Cardiac septum (tissue), 1 donor: Measurements from ENCODE around the gene PAX9. TPM values are rescaled to one million over a fixed set of nuclear protein-coding genes. Genes with fewer than 3 reads are reported as not detected.

Experiments used
- DNase-seq: peaks from one replicate; pipeline ENCODE4 v3.0.0-alpha.2; 2020; ENCODE audit warnings: low spot score
- intact Hi-C: fragments of 100-400 bp; cut with DNase I; formaldehyde crosslinking; loops from one replicate; pipeline ENCODE4 v1.14.0; 2022
- total RNA-seq: library from RNA; stranded (reverse); fragmentation: NEBNext Ultra II Directional; extraction: Animal tissue kit (Norgen Biotek cat#: 25700); gene quantifications from one replicate; pipeline ENCODE4 v1.2.1, GENCODE V29; 2021
- donor health status: DM: no; HTN: no; CAD: no.

PAX9 gene
- total RNA-seq, 1 donor from 2014 or later = not detected

DNA sequence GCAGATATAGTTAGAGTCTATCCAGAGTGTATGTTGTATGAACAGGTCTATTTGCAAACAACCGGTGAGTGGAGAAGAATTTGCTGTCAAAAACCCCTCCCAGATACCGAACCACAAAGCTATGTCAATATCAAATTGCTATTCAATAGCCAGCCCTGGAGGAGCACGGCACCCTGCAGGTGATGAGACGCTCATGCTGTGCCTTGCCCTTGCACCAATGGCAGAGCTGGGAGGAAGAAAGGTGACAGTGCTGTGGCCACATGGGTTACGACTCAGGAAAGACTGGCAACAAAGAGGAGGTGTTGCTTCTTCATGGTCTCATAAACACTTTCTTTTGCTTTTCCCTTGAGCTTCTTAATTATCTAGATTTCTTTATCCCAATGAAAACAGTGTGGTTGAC lies 55.7 kb downstream of the PAX9 start:
- intact Hi-C loops = no loop called here
- no peak for DNase-seq

DNA sequence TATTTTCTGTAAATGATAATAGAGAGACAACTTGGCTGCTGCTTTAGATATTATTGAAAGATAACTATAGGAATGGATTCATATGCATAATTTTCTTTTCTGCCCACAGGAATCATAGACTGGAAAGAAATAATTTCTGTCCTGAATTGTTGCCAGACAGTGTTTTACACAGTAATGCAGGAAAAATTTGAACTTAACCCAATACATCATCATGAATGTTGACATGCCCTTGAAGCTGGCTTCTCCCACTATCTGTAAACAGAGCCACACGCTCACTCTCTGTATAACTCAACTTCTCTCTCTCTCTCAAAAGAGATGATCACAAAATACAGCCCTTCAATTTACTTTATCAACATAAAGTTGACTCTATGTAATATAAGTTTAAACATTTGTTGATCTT lies 56.6 kb downstream of the PAX9 start:
- DNase-seq = no peak
- intact Hi-C loops = no loop called here

DNA sequence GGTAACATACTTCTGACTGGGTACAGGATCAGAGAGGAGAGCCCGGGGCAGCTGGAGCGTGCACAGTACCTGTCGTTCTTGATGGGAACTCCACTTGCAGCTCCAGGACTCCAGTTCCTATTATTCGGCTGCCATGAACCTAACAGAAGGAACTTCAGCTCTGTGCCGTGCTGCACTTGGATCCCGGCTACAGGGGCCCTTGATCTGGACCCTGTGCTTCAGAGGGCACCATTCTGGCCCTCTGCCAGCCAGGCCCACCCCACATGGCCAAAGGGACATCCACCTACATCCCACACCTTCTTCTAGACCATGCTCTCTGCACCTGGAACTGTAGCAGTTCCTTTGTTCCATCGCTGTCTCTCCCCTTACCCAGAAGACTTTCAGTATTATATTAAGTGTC lies 58.2 kb downstream of the PAX9 start:
- intact Hi-C loops = no loop called here
- DNase-seq = no peak

DNA sequence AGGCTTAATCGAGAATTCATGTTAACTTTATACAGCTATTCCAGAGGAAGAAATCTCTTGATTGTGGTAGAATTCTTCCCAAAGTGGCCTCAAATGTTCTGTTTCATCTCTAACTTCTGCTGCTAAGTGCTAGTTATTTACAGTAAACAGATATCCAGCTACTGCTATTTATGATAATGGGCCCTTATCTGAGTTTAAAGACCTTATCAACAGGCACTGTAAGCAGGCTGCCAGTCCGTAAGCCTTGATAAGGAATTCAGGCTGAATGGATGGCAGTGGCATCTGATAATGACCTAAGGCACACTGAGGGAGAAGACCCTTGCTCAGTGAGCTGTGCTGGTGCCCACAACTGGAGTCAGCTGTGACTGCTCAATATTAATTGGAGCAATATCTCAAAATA lies 59.0 kb downstream of the PAX9 start:
- intact Hi-C loops = no loop called here
- no peak for DNase-seq

DNA sequence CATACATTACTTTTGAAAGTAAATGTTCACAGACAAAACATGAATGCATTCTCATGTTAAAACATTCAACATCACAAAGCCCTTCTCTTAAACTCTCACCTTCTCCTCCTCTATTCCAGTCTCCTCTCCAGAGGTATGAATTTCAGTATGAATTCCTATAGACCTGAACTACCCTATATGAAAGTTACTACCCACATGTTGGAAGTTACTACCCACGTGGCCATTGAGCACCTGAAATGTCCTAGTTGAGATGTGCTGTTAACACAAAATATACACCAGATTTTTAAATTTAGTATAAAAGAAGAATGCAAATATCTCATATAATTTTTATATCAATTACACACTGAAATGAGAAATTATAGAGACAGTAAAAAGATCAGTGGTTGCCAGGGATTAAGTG lies 60.2 kb downstream of the PAX9 start:
- intact Hi-C loops = no loop called here
- DNase-seq = no peak

DNA sequence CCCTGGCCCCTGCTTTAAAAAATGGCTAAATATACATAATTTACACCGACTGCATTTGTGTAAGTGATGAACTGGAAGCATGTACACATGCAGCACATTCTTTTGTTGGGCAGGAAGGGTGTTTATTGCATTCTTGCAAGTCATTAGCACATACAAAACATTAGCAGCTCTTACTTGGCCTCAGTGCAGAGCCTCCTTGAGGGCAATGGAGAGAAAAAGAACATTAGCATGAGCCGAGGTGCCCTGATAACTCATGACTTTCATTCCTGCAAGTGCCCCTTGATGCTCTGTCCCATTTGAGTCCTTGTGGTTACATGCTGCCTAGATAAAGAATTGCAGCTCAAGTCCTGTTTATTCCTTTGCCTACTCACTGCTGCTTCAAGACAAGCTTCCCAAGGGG lies 61.9 kb downstream of the PAX9 start:
- DNase-seq = no peak
- intact Hi-C loops = no loop called here

DNA sequence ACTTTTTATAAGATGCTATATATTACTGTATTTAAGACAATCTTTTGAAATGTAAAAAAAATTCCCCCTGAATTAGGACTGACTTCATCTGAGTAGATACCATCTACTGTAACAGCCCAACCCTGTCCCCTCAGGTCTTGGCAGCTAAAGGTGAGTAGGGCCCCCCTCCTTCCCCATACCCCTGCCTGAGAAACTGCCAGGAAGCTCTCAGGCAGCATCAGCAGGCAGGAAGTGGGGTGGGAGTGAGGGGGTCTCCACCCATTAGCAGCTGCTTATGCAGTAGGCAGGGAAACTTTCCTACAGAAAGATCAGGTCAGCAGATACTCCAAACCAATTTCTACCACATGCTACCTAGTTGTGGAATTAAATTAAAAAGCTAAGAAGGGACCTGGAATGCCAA lies 62.5 kb downstream of the PAX9 start:
- DNase-seq = no peak
- intact Hi-C loops = no loop called here

DNA sequence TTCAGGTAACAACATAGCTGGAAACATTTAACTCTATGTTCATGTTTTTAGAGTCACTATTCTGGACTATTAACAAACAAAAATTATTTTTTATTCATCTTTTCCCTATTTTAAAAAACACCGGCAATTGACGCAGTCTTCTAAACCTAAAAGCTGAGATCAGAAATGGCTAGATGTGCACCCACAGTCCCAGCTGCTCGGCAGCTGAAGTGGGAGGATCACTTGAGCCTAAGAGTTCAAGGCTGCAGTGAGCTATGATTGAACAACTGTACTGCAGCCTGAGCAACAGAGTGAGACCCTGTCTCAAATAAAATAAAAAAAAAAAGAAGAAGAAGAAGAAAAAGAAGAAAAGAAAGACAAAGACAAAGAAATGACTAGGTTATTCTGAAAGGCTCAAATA lies 64.5 kb downstream of the PAX9 start:
- no peak for DNase-seq
- intact Hi-C loops = no loop called here

Other genes starting within 250 kb of the PAX9 start
- not detected for gene NKX2-1, start 141.6 kb upstream of the PAX9 start, total RNA-seq
- gene NKX2-8, start 79.2 kb upstream of the PAX9 start, total RNA-seq = not detected